Endothelial cell of umbilical vein (primary cell): ENCODE results near the gene UBA52. TPM values are rescaled to one million over a fixed set of nuclear protein-coding genes. Genes with fewer than 3 reads are reported as not detected.

Experiments used
- BruUV-seq: library from RNA; stranded (reverse); fragments of 400-500 nt; replicated peaks from 2 replicates; lab custom pipeline; 2021; lab: Mats Ljungman, UMichigan
- CTCF ChIA-PET: fragments of 300-600, 350-600 bp; sonication (Branson Sonifier 250); formaldehyde crosslinking; loops from one replicate; lab custom pipeline; 2021; ENCODE audit warnings: antibody characterized with exemption, inconsistent platforms; lab: Charles Lee
- POLR2A ChIA-PET: fragments of 300-600, 350-600 bp; sonication (Branson Sonifier 250); formaldehyde crosslinking; loops from one replicate; lab custom pipeline; 2021; ENCODE audit warnings: antibody characterized with exemption, inconsistent platforms; lab: Charles Lee
- DNase-seq: peaks from one replicate; pipeline ENCODE4 v3.0.0-alpha.2; 2011; ENCODE audit warnings: low read depth, low spot score
- FAIRE-seq: peaks from 2 replicates; lab custom pipeline; 2011; peaks lifted over from hg19 to GRCh38; lab: Jason Lieb, UNC
- H2AFZ ChIP-seq: 2 replicates; pipeline ENCODE4 v1.6.0; 2012; ENCODE audit warnings: low read depth, low read length, control low read depth, inconsistent platforms
- H3K27ac ChIP-seq: 2 replicates; pipeline ENCODE4 v1.5.1; 2011; ENCODE audit warnings: low read depth, mild to moderate bottlenecking, control low read depth, low read length, moderate library complexity; ENCODE audit not compliant: insufficient read depth
- H3K27me3 ChIP-seq, 2 experiments: 2 replicates each; pipeline versions ENCODE4 v1.6.0 to v1.6.1; 2011; ENCODE audit warnings: low read length in 2 of 2, mixed read lengths in 1 of 2; ENCODE audit not compliant: control insufficient read depth in 2 of 2, insufficient read depth in 2 of 2
- H3K36me3 ChIP-seq, 2 experiments: 2 replicates in 1 of 2; 3 replicates in 1 of 2; pipeline ENCODE4 v1.5.1; 2011; ENCODE audit warnings: low read length in 2 of 2, mild to moderate bottlenecking in 1 of 2, moderate library complexity in 1 of 2; ENCODE audit not compliant: control insufficient read depth in 2 of 2, insufficient read depth in 2 of 2; ENCODE audit errors: extremely low read depth in 1 of 2
- H3K4me1 ChIP-seq: 3 replicates; pipeline ENCODE4 v1.5.1; 2011; ENCODE audit warnings: mild to moderate bottlenecking, low read length; ENCODE audit not compliant: control insufficient read depth, insufficient read depth; ENCODE audit errors: extremely low read depth
- H3K4me2 ChIP-seq: 2 replicates; pipeline ENCODE4 v1.6.1; 2011; ENCODE audit warnings: low read length, control low read depth, mixed read lengths; ENCODE audit not compliant: insufficient read depth
- H3K4me3 ChIP-seq, 3 experiments: fragments of 200-600 bp in 1 of 3; sonication (generic), shearing (Covaris generic) in 1 of 3; replicated peaks in 1 of 3; 2 replicates each; pipeline ENCODE4 v1.5.1; 2011 to 2016; ENCODE audit warnings: control low read depth in 3 of 3, low read length in 3 of 3, mild to moderate bottlenecking in 2 of 3, inconsistent platforms in 1 of 3, low read depth in 1 of 3, moderate library complexity in 1 of 3; ENCODE audit not compliant: insufficient read depth in 1 of 3
- H3K79me2 ChIP-seq: 2 replicates; pipeline ENCODE4 v1.6.0; 2012; ENCODE audit warnings: low read length, inconsistent platforms; ENCODE audit not compliant: control insufficient read depth, insufficient read depth
- H3K9ac ChIP-seq: replicated peaks from 2 replicates; pipeline ENCODE3; 2011; ENCODE audit warnings: low read length, control low read depth; ENCODE audit not compliant: insufficient read depth; ENCODE audit errors: extremely low read depth
- H3K9me1 ChIP-seq: replicated peaks from 3 replicates; pipeline ENCODE4 v1.6.0; 2011; ENCODE audit warnings: mild to moderate bottlenecking, low read length; ENCODE audit not compliant: control insufficient read depth, insufficient read depth; ENCODE audit errors: extremely low read depth
- H3K9me3 ChIP-seq: replicated peaks from 2 replicates; pipeline ENCODE4 v1.5.1; 2012; ENCODE audit warnings: low read length, inconsistent platforms; ENCODE audit not compliant: control insufficient read depth, insufficient read depth
- H4K20me1 ChIP-seq: replicated peaks from 2 replicates; pipeline ENCODE3; 2011; ENCODE audit warnings: mild to moderate bottlenecking, low read length; ENCODE audit not compliant: control insufficient read depth, insufficient read depth; ENCODE audit errors: extremely low read depth
- EZH2 ChIP-seq: IDR thresholded peaks from 2 replicates; pipeline ENCODE4 v1.6.1; 2012; ENCODE audit warnings: borderline replicate concordance, low read depth, mild to moderate bottlenecking, moderate library complexity, low read length, inconsistent platforms; ENCODE audit not compliant: severe bottlenecking
- FOS ChIP-seq: IDR thresholded peaks from 2 replicates; pipeline ENCODE4 v1.6.1; 2011; ENCODE audit warnings: mild to moderate bottlenecking, low read length, moderate library complexity, borderline replicate concordance; ENCODE audit not compliant: insufficient read depth
- GATA2 ChIP-seq: IDR thresholded peaks from 2 replicates; pipeline ENCODE4 v1.7.0; 2011; ENCODE audit warnings: low read depth, mild to moderate bottlenecking, moderate library complexity, mixed read lengths, low read length; ENCODE audit not compliant: insufficient read length, insufficient read depth
- JUN ChIP-seq: IDR thresholded peaks from 2 replicates; pipeline ENCODE4 v1.6.1; 2011; ENCODE audit warnings: borderline replicate concordance, low read depth; ENCODE audit not compliant: insufficient read length, insufficient read depth
- MYC ChIP-seq: IDR thresholded peaks from one replicate; pipeline ENCODE4 v1.6.1; 2011; ENCODE audit warnings: mild to moderate bottlenecking, low read depth, low read length
- POLR2A ChIP-seq: IDR thresholded peaks from 2 replicates; pipeline ENCODE4 v1.6.1; 2012; ENCODE audit warnings: low read depth, mild to moderate bottlenecking, control low read depth, low read length
- POLR2AphosphoS5 ChIP-seq: IDR thresholded peaks from 2 replicates; pipeline ENCODE4 v1.6.1; 2012; ENCODE audit warnings: low read depth, mild to moderate bottlenecking, control low read depth, low read length, moderate library complexity; ENCODE audit not compliant: insufficient read depth
- dilution Hi-C: fragments of 300-500 bp; cut with MboI; formaldehyde crosslinking; loops from one replicate; pipeline ENCODE4 v1.15.0; 2019; ENCODE audit warnings: low sequenced_read_pairs; ENCODE audit not compliant: extremely low pct_ligation_motif_present
- intact Hi-C: fragments of 100-400 bp; cut with micrococcal nuclease; formaldehyde crosslinking; loops from one replicate; pipeline ENCODE4 v1.10.0; 2022
- polyA plus RNA-seq, 4 experiments: library from polyadenylated mRNA; depleted of rRNA in 3 of 4; stranded (reverse) in 3 of 4; unstranded in 1 of 4; fragments of >200 nt; gene quantifications; 2 replicates each; pipeline versions ENCODE4 v1.2.1 to v1.2.3, GENCODE V29; 2011 to 2012; ENCODE audit warnings: missing spikeins in 1 of 4
- total RNA-seq: library from RNA; stranded (reverse); gene quantifications from 2 replicates; pipeline ENCODE4 v1.2.3, GENCODE V29; 2021
- TF ChIP-seq, protein P1 (sequence below): IDR thresholded peaks from 2 replicates; pipeline ENCODE4 v1.6.1; 2011; ENCODE audit not compliant: insufficient read depth, insufficient read length
- TF ChIP-seq, protein P2 (sequence below), 2 donors: IDR thresholded peaks; 1 replicate in 1 of 2; 2 replicates in 1 of 2; pipeline ENCODE4 v1.5.1; 2011; ENCODE audit warnings: low read length in 2 of 2, mild to moderate bottlenecking in 2 of 2, moderate library complexity in 2 of 2, control low read depth in 1 of 2, inconsistent platforms in 1 of 2, low read depth in 1 of 2; ENCODE audit not compliant: insufficient read depth in 1 of 2; ENCODE audit errors: extremely low read depth in 1 of 2

UBA52 gene
- total and polyA plus RNA-seq, 2 donors (not counting 3 experiments of a cell fraction or from before 2014, with no cell fraction given) = 1,221 to 3,506 TPM

DNA sequence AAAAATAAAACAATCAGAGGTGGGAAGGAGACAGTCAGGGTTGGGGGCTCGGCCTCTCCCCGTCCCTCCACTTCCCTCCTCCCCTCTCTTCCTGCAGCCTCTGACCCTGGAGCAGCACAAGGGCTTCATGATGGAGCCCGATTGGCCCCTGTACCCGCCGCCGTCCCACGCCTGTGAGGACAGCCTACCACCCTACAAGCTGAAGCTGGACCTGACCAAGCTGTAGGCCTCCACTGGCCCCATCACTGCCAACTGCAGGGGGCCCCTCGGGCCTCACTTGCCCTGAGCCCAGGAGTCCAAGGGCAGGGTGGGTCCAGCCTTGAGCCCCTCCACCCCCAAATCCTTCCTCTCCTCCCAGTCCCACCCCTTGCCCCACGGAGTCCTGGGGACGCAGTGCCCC lies 48.7 kb downstream of the UBA52 start:
- no peaks in the 10 kb centered on the region for H3K9me3 ChIP-seq
- H2AFZ ChIP-seq = no peak overlapping the region
- H3K27ac ChIP-seq = no peak overlapping the region
- no peak for DNase-seq
- dilution Hi-C loops (no loop called here), intact Hi-C loops (no loop called here)
- CTCF ChIA-PET = interaction anchor here (1.0 kb wide), 1 partner anchor 26 kb away, joined by 5 read pairs; no protein-coding TSS in a partner anchor
- H3K9me1 ChIP-seq = no peaks in the 10 kb centered on the region
- POLR2A ChIA-PET = no interaction called here
- no peak for FAIRE-seq
- TF ChIP-seq POLR2A = no peak
- TF ChIP-seq GATA2 = no peak
- TF ChIP-seq JUN = no peak
- TF ChIP-seq FOS = no peak
- TF ChIP-seq, protein P1, sequence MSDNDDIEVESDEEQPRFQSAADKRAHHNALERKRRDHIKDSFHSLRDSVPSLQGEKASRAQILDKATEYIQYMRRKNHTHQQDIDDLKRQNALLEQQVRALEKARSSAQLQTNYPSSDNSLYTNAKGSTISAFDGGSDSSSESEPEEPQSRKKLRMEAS = no peak
- TF ChIP-seq, protein P2, sequence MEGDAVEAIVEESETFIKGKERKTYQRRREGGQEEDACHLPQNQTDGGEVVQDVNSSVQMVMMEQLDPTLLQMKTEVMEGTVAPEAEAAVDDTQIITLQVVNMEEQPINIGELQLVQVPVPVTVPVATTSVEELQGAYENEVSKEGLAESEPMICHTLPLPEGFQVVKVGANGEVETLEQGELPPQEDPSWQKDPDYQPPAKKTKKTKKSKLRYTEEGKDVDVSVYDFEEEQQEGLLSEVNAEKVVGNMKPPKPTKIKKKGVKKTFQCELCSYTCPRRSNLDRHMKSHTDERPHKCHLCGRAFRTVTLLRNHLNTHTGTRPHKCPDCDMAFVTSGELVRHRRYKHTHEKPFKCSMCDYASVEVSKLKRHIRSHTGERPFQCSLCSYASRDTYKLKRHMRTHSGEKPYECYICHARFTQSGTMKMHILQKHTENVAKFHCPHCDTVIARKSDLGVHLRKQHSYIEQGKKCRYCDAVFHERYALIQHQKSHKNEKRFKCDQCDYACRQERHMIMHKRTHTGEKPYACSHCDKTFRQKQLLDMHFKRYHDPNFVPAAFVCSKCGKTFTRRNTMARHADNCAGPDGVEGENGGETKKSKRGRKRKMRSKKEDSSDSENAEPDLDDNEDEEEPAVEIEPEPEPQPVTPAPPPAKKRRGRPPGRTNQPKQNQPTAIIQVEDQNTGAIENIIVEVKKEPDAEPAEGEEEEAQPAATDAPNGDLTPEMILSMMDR (IDR thresholded peaks at IDR 0.05; ENCODE audit: extremely low read depth in 1 of 2, insufficient read depth in 1 of 2, low read depth in 1 of 2, low read length in 2 of 2) = no peak
- TF ChIP-seq MYC = no peak
- no peak for TF ChIP-seq POLR2AphosphoS5
- TF ChIP-seq EZH2 = no peak
- H3K79me2 ChIP-seq = no peaks in the 10 kb centered on the region
- peaks cover 0 to under 1% of the 10 kb centered on the region in 2 experiments for H3K27me3 ChIP-seq
- H3K4me1 ChIP-seq = no peaks in the 10 kb centered on the region
- no peak overlapping the region for H3K9ac ChIP-seq
- H3K4me2 ChIP-seq = no peak overlapping the region
- no peaks in the 10 kb centered on the region for H4K20me1 ChIP-seq
- H3K36me3 ChIP-seq = no peaks in the 10 kb centered on the region
- no peak overlapping the region for H3K4me3 ChIP-seq
- no TSS peak for BruUV-seq
